GM21447 (cell line): ENCODE results near the gene HS2ST1.
"Not testable (repeated sequence)": the region's sequence is repeated elsewhere in the genome, so short reads cannot be mapped to it uniquely, and the experiment has no call there.

Source experiments
- ATAC-seq: cut with Tn5 transposase; IDR thresholded peaks from one replicate; pipeline ENCODE4 v1.9.1; 2021; ENCODE audit not compliant: unreplicated experiment

The HS2ST1 gene

DNA sequence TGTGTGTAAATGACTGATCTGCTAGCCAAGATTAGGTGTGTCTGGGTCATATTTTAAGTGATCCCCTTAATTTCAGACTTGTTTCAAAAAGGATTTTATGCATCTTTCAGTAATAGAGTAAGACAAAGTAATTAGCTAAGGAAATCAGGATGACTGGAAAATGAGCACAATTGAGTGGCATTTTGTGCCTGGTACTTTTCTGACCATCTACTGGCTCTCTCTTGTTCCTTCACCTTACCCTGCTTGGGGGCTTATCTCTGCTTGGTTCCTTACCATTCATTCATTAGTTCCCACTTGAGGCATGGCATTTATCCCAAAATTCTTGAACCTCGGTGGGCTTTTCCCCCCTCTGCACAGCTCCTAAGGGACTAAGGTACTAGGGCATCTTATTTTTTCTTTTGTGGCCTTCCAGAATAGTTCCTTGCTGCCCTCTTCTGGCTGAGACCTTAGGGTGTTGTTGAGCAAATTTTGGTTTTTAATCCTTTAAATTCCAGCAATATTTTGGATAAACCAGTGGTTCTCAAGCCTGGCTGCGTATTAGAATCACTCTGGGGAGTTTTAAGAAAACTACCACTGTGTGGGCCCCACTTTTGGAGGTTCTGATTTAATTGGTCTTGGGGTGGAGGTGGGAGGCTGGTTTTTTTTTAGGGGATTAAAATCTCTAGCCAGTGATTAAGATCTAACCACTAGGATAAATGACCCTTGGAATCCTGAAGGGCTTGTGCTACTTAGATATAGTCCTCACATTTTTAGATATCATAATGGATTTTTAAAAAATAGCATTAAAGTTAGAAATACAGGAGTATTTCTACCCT lies 50.8 kb downstream of the HS2ST1 start:
- peak; percentile 34 for ATAC-seq

DNA sequence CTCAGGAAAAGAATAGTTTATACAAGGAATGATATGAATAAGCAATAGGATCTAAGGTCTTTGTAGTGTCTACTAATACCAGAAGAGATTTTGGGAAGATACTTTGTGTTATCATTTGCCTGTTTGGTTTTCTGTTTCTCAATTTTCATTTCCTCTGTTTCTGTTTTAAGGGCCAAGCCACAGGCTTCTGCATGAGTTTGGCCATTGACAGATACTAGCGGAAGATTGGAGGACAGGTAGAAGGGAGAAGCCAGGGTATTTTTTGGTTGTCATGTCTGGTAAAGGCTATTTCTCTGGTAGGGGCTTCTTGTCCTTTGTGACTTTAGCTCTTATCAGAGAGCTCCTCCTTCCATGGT lies 51.4 kb downstream of the HS2ST1 start:
- peak; percentile 66 for ATAC-seq

DNA sequence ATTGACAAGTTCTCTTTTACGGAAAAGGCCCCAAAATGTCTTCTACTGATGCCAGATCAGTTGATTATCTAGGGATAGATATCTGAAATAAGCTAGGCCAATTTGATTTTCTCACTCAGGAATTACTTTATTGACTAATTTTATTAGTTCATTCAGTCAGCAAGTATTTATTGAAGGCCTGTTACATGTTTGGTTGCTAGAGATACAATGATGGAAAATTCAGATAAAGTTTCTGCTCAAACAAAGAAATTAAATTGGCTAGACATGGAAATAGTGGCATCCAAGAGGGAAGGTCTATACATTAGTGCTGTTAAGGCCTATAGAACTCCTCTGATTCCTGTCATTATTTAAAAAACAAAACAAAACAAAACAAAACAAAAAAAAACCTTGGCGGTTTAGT lies 56.5 kb downstream of the HS2ST1 start:
- ATAC-seq = no peak

DNA sequence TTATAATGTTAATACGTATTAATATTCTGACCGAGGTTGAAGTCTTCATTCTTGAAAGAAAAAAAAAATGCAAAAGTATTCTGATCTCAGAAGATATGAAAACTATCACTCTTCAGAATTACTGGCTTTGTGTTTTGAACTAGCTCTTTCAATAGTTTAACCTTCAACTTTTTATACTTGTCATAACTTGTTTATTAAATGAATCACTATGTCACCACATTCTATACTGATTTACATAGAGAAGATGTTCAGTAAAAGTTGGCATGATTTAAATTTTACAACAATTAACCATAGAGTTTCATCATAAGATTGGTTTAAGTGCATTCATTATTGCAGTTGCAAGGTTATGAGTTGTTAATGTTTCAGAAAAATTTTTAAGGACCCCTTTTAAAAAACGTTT lies 57.3 kb downstream of the HS2ST1 start:
- no peak for ATAC-seq

- ATAC-seq = no peak
These were observed 57.8 kb downstream of the HS2ST1 start for GRCh38 chr1:86972262-86972661.

- ATAC-seq = no peak
These were observed 61.6 kb downstream of the HS2ST1 start for GRCh38 chr1:86975993-86976550.

- no peak for ATAC-seq
These were observed 62.2 kb downstream of the HS2ST1 start for GRCh38 chr1:86976664-86977063.

DNA sequence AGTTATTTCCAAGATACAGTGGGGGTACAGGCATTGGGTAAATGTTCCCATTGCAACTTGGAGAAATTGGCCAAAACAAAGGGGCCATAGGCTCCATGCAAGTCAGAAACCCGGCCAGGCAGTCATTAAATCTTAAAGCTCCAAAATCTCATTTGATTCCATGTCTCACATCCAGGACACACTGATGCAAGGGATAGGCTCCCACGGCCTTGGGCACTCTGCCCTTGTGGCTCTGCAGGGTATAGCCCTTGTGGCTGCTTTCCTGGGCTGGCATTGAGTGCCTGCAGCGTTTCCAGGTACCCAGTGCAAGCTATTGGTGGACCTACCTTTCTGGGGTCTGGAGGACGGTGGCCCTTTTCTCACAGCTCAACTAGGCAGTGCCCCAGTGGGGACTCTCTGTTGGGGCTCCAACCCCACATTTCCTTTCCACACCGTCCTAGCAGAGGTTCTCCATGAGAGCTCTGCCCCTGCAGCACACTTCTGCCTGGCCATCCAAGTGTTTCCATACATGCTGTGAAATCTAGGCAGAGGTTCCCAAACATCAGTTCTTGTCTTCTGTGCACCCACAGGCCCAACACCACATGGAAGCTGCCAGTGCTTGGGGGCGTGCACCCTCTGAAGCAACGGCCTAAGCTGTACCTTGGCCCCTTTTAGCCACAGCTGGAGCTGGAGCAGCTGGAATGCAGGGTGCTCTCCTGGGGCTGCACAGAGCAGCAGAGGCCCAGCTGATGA lies 67.2 kb downstream of the HS2ST1 start:
- ATAC-seq = no peak

GRCh38 chr1:86983677-86984076 lies 69.2 kb downstream of the HS2ST1 start:
- not testable (repeated sequence) for ATAC-seq

GRCh38 chr1:86987446-86987845 lies 73.0 kb downstream of the HS2ST1 start:
- no peak for ATAC-seq

DNA sequence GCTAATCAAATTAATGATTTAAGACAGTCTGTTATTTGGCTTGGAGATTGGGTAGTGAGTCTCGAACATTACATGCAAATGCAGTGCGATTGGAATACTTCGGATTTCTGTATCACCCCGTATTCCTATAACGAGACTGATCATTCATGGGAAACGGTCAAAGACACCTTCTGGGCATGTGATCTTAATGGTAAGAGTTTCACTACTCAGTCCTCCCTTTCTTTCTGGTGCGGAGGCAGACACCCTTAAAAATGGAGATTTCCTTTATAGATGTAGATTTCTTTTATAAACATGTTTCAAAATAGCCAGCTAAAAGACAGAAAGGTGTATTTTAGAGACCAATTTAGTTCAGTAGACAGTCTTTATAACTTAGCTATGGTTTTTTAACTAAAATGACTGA lies 74.4 kb downstream of the HS2ST1 start:
- ATAC-seq = no peak

DNA sequence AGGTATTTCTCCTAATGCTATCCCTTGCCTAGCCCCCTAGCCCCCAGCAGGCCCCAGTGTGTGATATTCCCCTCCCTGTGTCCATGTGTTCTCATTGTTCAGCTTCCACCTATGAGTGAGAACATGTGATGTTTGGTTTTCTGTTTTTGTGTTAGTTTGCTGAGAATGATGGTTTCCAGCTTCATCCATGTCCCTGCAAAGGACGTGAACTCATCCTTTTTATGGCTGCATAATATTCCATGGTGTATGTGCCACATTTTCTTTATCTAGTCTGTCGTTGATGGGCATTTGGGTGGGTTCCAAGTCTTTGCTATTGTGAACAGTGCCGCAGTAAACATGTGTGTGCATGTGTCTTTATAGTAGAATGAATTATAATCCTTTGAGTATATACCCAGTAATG lies 75.3 kb downstream of the HS2ST1 start:
- not testable (repeated sequence) for ATAC-seq

DNA sequence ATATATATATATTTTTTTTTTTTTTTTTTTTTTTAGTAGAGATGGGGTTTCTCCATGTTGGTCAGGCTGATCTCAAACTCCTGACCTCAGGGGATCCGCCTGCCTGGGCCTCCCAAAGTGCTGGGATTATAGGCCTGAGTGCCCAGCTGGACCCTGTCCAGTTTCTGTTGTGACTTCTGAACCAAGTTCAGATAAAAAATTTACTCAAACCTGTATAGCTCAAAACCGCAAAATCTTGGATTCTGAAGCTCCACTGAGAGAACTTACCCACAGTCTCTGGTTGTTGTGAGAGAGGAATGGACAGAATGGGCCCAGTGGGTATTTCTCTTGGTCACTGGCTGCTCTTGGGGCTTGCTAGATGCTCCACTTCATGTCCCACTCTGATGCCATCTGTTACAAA lies 76.4 kb downstream of the HS2ST1 start:
- ATAC-seq = no peak

GRCh38 chr1:86991549-86992186 lies 77.2 kb downstream of the HS2ST1 start:
- no peak for ATAC-seq

DNA sequence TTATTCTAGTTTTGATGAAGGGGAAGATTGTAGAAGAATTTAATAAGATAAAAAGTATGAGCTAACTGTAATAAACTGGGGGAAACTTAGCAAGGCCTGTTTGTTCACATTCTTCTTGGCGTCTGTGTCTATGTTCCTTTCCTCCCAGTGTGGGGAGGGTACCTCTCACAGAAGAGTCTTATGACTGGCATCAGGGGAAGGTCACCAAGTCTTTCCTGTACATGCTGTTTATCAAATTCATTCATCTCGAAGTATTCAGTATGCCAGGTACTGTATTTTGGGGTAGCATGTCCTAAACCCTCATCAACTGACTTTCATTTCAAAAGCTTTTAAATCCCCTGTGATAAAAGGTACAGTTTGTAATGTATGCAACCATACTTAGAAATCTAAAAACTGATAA lies 78.4 kb downstream of the HS2ST1 start:
- ATAC-seq = no peak

DNA sequence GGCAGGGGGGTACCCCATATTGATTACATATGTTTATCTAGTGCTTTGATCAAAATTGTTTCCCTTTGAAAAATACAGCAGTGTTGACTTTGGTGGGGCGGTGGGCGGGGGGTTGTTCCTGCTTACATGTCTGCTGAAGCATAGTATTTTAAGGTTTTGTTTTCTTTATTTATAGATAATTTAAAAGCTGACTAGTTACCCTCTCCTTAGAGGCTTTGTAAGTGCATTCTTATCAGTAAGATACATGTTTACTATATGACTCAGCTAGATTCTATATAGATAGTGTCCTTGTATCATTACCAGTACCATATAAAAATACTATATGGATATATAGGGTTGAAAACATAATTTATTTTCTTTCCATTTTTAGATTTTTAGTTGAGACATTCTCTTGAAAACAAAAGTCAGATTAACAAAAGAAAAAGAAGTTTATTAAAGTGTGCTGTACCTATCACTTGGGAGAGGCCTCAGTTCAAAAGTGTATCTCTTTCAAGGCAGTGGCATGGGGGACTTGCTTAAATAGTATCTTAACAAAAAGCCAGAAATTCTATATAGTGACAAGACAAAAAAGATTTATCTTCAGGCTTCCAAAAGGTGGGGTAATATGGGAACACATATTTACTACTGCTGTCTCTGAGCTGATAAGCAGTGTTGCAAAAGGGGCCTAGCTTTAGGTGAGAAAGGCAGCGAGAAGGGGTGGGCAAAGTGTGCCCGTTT lies 79.0 kb downstream of the HS2ST1 start:
- no peak for ATAC-seq

- ATAC-seq = no peak
These were observed 79.6 kb downstream of the HS2ST1 start for GRCh38 chr1:86994061-86994460.

GRCh38 chr1:86997538-86997937 lies 83.1 kb downstream of the HS2ST1 start:
- ATAC-seq = no peak

DNA sequence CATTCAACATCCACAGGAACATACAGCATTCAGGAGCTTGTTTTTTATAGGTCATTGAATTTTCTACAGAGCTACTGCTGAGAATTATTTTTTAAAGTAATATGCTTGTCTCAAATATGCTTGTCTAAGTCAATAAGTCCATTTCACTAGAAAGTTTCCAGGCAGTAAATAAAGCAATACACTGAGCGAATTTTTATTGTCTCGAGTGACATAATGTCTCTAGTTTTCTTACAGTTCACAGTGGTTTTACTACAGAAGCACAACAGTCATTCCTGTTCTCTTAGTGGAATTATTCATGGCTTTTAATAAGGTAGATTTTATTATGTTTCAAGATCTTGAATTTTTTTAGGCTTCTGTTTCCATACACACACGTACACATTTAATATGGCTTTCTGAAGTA lies 83.8 kb downstream of the HS2ST1 start:
- no peak for ATAC-seq

DNA sequence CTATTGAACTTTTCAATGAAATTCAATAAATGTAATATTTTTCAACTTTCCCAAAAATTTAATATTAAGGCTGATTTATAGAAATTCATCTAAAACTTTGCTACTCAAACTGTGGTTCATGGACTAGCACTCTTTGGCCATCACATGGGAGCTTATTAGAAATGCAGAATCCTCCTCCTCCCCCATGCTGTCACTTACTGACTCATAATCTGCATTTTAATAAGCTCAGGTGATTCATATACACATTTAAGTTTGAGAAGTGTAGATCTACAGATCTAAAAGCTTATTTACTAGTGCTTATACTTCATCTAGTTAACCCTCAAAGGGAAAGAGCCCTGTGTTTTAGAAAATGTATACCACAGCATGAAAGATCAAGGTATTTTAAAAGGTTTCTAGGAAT lies 84.3 kb downstream of the HS2ST1 start:
- no peak for ATAC-seq

DNA sequence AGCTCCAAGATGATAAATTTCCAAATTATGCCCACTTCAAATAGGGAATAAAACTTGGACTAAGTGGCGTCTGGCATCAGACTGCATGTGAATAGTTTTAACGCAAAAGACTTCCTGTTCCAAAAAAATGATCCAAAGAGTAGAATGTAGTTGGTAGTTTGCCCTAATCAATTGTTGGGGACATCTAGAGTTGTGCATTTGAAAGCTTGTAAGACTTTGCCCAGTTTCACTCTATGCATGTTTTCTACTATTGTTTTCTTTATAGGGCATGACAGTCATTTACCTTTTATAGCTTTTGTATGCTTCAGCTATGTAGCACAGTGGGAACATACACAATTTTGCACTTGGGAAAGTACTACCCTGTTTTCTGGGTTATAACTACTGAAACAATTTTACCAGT lies 86.0 kb downstream of the HS2ST1 start:
- ATAC-seq = no peak
